Loucy (cell line): Measurements from ENCODE around the gene CPSF7.

Experiments used
- H2AFZ ChIP-seq: fragments of 200-600 bp; sonication (generic); 2 replicates; pipeline ENCODE4 v1.6.0; 2016; ENCODE audit warnings: antibody characterized with exemption, mild to moderate bottlenecking, low read length, moderate library complexity
- H3F3A ChIP-seq: fragments of 200-600 bp; 2 replicates; pipeline ENCODE4 v1.6.0; 2016; ENCODE audit warnings: antibody characterized with exemption, low read depth, mild to moderate bottlenecking
- H3K27me3 ChIP-seq: fragments of 200-600 bp; sonication (generic); 2 replicates; pipeline ENCODE4 v1.6.1; 2014; ENCODE audit warnings: low read length, mild to moderate bottlenecking; ENCODE audit not compliant: insufficient read depth, poor library complexity, severe bottlenecking
- H3K36me3 ChIP-seq: fragments of 200-600 bp; sonication (generic); 2 replicates; pipeline ENCODE4 v1.6.1; 2016; ENCODE audit warnings: low read length; ENCODE audit not compliant: insufficient read depth
- H3K4me1 ChIP-seq: fragments of 200-600 bp; sonication (generic); 2 replicates; pipeline ENCODE4 v1.5.1; 2014; ENCODE audit warnings: low read length, mild to moderate bottlenecking; ENCODE audit not compliant: insufficient read depth, poor library complexity, severe bottlenecking
- H3K4me2 ChIP-seq: fragments of 200-600 bp; sonication (generic); 2 replicates; pipeline ENCODE4 v1.6.0; 2014; ENCODE audit warnings: antibody characterized with exemption, low read length, low read depth, mild to moderate bottlenecking; ENCODE audit not compliant: poor library complexity, severe bottlenecking
- H3K4me3 ChIP-seq: fragments of 200-600 bp; sonication (generic); 2 replicates; pipeline ENCODE4 v1.5.1; 2014; ENCODE audit warnings: low read length, mild to moderate bottlenecking, mixed read lengths; ENCODE audit not compliant: poor library complexity, severe bottlenecking
- H3K79me2 ChIP-seq: fragments of 200-600 bp; sonication (generic); 2 replicates; pipeline ENCODE4 v1.6.1; 2014; ENCODE audit warnings: low read length; ENCODE audit not compliant: insufficient read depth
- H3K9ac ChIP-seq: fragments of 200-600 bp; sonication (generic); 2 replicates; pipeline ENCODE4 v1.6.0; 2014; ENCODE audit warnings: mild to moderate bottlenecking, low read depth, low read length, moderate library complexity; ENCODE audit not compliant: poor library complexity, severe bottlenecking
- H3K9me2 ChIP-seq: fragments of 200-600 bp; sonication (generic); replicated peaks from 2 replicates; pipeline ENCODE4 v1.6.1; 2016; ENCODE audit warnings: low read depth, low read length, mixed read lengths
- H3K9me3 ChIP-seq: fragments of 200-600 bp; sonication (generic); 2 replicates; pipeline ENCODE4 v1.6.1; 2014; ENCODE audit warnings: mild to moderate bottlenecking, antibody characterized with exemption, low read length, low read depth; ENCODE audit not compliant: insufficient read depth
- H4K20me1 ChIP-seq: fragments of 200-600 bp; sonication (generic); 2 replicates; pipeline ENCODE4 v1.6.0; 2014; ENCODE audit warnings: antibody characterized with exemption, low read length, mild to moderate bottlenecking; ENCODE audit not compliant: insufficient read depth, poor library complexity, severe bottlenecking
- EZH2phosphoT487 ChIP-seq: fragments of 200-600 bp; IDR thresholded peaks from 2 replicates; pipeline ENCODE4 v1.6.1; 2018; ENCODE audit warnings: antibody characterized with exemption, mild to moderate bottlenecking, moderate library complexity, borderline replicate concordance
- TF ChIP-seq, protein P1 (sequence below): fragments of 200-600 bp; sonication (generic); conservative IDR thresholded peaks from 2 replicates; pipeline ENCODE4 v1.5.1; 2014; ENCODE audit warnings: mild to moderate bottlenecking, antibody characterized with exemption, low read length

CPSF7 gene

DNA sequence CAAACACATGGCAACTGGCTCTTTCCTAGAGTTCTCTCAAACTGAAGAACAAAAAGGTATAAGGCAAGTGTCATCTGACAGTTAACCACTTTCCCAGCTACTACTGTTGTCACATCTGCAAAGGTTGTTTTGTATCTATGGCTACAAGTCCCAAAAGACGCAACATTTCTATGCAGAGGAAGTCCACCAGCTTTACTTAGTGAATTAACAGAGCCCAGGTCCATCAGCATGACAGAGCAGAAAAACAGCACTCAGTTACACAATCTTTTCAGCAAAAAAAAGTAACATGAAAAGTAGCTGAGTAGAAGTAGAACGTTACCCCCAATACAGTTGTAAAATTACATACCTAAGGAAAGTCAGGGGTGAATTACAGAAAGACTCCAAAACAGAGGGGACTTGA, 12.1 kb downstream of the CPSF7 start:
- TF ChIP-seq, protein P1, sequence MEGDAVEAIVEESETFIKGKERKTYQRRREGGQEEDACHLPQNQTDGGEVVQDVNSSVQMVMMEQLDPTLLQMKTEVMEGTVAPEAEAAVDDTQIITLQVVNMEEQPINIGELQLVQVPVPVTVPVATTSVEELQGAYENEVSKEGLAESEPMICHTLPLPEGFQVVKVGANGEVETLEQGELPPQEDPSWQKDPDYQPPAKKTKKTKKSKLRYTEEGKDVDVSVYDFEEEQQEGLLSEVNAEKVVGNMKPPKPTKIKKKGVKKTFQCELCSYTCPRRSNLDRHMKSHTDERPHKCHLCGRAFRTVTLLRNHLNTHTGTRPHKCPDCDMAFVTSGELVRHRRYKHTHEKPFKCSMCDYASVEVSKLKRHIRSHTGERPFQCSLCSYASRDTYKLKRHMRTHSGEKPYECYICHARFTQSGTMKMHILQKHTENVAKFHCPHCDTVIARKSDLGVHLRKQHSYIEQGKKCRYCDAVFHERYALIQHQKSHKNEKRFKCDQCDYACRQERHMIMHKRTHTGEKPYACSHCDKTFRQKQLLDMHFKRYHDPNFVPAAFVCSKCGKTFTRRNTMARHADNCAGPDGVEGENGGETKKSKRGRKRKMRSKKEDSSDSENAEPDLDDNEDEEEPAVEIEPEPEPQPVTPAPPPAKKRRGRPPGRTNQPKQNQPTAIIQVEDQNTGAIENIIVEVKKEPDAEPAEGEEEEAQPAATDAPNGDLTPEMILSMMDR: no peak
- TF ChIP-seq EZH2phosphoT487: no peak
- H3K36me3 ChIP-seq: peaks cover 89% of the 10 kb centered on the region

DNA sequence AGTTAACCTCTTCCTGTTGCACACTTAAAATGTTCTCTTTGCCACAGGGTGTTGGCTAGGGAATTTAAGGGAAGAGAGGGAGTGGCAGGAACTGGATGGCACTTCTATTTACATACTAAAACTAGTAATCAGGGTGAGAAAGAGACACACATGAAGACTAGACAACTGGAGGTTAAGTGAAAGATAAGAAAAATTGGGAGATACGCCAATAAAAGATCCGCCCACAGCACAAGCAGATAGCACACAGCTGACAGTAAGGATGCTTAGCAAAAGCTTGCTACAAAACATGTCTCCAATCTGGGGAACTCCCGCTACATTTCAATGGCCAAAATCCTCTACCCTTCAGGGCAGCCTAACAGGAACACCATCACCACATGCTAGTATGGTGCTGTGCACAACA, 12.8 kb downstream of the CPSF7 start:
- Histone ChIP-seq H2AFZ (no peak overlapping the region), H3K36me3 (peaks cover 94% of the 10 kb centered on the region), H3K79me2 (peaks cover 52% of the 10 kb centered on the region), H3K9me3 (no peaks in the 10 kb centered on the region), H3K9ac (no peak overlapping the region), H3K4me1 (peaks cover 7% of the 10 kb centered on the region), H3F3A (no peaks in the 10 kb centered on the region), H3K27me3 (no peaks in the 10 kb centered on the region), H3K4me2 (no peak overlapping the region), H3K4me3 (no peak overlapping the region), H4K20me1 (peaks cover 37% of the 10 kb centered on the region), H3K9me2 (no peaks in the 10 kb centered on the region)
- TF ChIP-seq, protein P1: no peak
- no peak for TF ChIP-seq EZH2phosphoT487

More for the DNA sequence above, 12.1 kb downstream of the CPSF7 start:
- no peaks in the 10 kb centered on the region for H3K9me3 ChIP-seq
- no peak overlapping the region for H3K9ac ChIP-seq
- H3K9me2 ChIP-seq: no peaks in the 10 kb centered on the region
- no peak overlapping the region for H3K4me3 ChIP-seq
- H2AFZ ChIP-seq: no peak overlapping the region
- peaks cover 45% of the 10 kb centered on the region for H4K20me1 ChIP-seq
- H3K4me1 ChIP-seq: peaks cover 13% of the 10 kb centered on the region
- peak overlapping the region; percentile 29 for H3K4me2 ChIP-seq
- H3K27me3 ChIP-seq: no peaks in the 10 kb centered on the region
- no peaks in the 10 kb centered on the region for H3F3A ChIP-seq
- H3K79me2 ChIP-seq: peaks cover 59% of the 10 kb centered on the region

DNA sequence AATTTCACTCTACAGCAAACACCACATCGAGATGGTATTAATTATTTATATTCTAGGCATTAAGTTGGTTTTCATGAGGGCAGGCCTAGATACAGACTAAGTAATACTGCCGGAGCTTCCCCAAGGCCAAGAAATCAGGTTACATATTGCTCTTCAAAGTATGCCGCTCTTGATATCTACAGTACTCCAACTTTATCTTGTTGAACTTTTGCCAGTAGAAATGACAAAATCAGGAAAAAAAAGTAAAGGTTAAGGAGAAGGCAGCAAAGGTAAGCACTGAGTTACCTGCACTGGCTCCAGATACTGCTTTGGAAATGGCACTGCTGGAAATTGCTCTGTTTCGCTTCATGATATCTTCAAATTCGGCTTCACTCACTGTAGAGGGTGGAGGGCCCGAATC, 14.4 kb downstream of the CPSF7 start:
- Histone ChIP-seq H3K27me3 (no peaks in the 10 kb centered on the region), H3K79me2 (peaks cover 37% of the 10 kb centered on the region)

More for the DNA sequence above, 14.4 kb downstream of the CPSF7 start:
- Histone ChIP-seq H2AFZ (no peak overlapping the region), H3K36me3 (peaks cover 98% of the 10 kb centered on the region), H3K4me1 (no peaks in the 10 kb centered on the region), H3K9ac (no peak overlapping the region), H3K9me2 (no peaks in the 10 kb centered on the region), H4K20me1 (peaks cover 25% of the 10 kb centered on the region), H3K4me2 (no peak overlapping the region), H3K4me3 (no peak overlapping the region), H3K9me3 (no peaks in the 10 kb centered on the region), H3F3A (no peaks in the 10 kb centered on the region)
- TF ChIP-seq, protein P1: no peak
- TF ChIP-seq EZH2phosphoT487: no peak
